ENCODE data around the gene SFXN5.

The SFXN5 gene

DNA sequence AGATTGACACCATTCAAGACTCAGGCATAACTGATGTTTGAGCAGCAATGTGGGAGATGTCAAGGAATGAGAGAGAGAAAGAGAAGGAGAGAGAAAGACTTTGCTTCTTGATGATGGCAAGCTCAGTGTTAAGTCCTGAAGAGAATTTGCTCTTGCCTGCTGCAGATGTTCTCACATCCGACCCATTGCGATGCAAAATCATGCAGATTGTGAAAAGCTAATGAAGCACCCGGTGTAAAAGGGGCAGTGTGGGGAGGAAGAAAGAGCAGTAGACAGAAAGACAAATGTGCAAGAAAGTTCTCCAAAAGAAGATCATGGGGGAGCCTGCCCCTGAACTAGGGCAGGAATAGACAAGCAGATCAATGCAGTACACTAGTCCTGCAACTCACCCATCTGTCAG lies 96.5 kb downstream of the SFXN5 start:
- DNase-seq (ENCODE audit: low read depth) = no peak

DNA sequence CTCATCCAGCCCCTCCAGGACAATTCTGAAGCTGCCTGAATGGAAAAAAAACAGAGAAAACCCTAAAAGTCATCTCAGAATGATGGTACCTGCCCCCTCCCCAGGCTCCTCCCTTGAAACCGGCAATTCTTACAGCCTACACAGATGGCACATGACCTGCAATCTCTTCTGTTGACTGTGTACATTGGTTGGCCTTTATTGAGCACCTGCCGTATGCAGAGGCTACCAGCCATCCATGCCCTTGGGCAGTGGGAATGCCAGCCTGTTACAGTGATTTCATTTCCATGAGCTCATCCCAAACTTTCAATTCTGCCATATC lies 97.1 kb downstream of the SFXN5 start:
- DNase-seq (ENCODE audit: low read depth) = no peak

DNA sequence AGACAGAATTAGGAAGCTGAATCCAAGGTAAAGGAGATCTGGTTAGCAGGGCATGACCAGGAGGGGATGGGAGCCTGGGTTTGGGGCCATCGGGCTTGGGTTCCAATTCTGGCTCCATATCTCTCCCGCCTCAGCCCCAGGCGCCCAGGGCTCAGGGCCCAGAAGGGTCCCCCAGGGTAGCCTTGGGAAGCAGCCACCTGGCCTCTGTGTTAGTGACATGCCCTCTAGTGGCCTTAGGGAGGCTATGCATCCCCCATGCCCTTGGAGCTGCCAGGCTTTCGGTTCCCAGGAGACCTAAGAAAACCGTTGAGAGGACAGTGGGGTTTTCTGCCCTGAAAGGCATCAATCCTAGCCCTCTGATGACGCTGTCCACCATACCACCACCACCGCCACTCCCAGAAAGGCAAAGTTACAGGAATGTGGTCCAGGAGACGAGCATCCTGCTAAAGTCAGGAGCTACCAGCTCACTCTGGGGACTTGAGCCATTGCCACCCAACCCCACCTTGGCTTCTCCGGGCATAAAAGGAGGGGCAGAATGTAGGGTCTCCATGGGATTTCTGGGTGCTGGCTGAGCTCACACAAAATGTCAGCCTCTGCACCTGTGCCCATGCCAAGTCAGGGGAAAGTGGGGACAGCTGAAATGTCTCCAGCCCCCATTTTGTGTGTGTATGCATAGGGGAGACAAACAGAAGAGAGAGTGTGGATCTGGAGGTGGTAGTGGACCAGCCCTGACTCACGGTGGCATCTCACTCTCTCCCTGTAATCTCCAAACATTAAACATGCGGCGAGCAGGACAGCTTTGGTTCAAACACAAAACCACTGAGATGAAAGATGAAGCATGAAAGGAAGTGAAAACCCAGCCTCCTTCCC lies 97.7 kb downstream of the SFXN5 start:
- peak; percentile 59 for DNase-seq (ENCODE audit: low read depth)

DNA sequence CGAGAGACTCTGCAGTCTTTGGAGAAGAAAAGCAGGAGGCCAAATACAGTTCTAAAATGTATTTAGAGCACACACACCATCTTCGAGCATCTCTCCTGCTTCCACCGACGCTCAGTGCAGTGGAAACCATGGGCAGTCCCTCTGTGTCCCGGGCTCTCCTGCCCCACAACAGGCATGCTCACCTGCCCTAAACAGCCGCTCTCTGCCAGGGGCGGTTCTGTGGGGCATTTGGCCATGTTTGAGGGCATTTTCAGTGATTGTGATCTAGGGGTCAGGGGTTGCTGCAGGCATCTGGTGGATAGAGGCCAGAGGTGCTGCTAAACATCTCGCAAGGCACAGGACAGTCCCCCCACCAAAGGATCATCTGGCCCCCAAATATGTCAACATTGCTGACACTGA lies 98.4 kb downstream of the SFXN5 start:
- no peak for DNase-seq (ENCODE audit: low read depth)

DNA sequence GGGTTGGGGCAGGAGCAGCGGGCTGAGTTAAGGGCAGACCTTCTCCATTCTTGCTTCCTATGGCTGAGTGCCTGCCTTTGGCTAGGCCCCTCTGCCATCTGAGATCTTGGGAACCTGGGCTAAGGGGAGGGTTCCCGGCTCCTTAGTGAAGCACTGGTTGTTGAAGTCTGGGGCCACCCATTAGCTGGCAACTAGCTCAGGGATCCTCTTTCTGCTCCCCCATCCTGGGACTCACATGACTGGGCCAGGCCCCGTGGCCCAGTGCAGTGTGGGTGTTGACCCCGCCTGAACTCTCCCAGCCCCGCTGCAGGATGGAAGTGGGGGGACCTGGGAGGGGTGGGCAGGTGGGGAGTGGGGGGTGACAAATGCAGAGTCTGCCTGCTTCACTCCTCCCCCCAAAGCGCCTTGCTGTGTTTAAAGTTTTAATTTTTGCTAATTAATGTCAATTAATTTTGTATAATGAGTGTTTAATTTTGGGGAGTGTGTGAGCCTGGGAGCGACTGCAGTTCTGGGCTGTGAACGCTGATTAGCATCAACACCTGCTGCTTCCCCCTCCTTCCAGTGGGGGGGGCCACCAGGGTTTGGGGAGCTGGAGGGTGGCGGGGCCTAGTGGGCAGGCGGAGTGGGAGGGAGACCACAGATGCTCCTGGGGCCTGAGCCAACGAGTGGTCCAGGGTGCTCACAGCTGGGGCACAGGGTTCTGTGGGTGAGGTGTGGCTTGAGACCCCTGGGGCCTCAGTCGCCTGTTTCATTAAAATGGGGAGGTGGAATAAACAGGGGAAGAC lies 99.0 kb downstream of the SFXN5 start:
- DNase-seq (ENCODE audit: low read depth) = no peak

DNA sequence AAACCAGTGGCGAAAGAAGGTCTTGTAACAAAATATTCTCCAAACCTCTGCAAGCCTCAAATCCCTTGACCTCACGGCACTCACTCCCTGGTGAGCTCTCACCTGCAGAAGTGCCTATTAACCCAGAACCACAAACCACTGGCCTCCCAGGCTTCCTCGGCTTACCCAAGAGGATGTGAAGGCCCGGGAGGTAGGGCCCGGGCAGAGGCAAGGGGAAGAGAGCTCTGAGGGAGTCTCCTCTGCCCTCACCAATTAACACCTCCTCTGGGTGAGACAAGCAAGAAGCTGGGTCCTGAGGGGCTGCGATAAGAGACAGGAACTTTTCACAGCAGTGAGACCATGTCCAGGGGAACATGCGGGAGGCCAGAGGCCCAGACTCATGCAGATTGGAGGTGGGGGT lies 100.5 kb downstream of the SFXN5 start:
- no peak for DNase-seq (ENCODE audit: low read depth)

DNA sequence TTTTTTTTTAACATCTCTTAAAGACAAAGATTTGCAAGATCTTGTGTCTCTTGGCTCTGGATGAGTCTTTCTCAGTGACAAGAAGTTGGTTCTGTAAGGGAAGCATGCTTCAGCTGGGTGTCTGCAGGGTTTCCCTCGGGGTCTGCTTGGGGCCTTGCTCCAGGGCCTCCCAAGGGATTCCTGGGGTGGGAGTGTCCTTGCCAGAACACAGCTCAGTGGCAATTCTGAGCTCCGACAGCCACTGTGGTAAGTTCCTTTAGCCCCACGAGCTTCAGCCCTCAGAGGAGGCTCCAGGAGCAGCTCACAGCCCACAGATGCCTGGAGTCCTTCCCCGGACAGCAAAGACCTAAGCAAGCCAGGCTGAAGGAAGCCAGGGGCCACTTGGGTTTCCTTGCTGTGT lies 101.8 kb downstream of the SFXN5 start:
- no peak for DNase-seq (ENCODE audit: low read depth)

DNA sequence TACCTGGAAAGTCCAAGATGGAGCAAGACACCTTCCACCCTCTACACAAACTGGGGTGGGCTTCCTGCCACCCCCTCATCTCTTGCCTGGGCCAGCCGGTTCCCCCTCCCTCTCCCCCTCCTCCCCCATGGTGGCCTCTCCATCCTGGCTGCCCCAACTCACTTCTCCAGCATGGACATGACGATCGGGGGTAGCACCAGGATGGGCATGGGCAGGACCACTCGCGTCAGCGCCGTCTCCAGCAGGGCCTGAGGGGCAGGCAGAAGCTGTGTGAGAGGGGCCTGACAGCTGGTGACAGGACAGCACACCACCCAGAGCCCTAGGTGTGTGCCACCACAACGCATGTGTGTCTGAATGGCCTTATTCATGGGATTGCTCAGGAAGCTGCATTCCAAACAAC lies 103.2 kb downstream of the SFXN5 start:
- no peak for DNase-seq (ENCODE audit: low read depth)

DNA sequence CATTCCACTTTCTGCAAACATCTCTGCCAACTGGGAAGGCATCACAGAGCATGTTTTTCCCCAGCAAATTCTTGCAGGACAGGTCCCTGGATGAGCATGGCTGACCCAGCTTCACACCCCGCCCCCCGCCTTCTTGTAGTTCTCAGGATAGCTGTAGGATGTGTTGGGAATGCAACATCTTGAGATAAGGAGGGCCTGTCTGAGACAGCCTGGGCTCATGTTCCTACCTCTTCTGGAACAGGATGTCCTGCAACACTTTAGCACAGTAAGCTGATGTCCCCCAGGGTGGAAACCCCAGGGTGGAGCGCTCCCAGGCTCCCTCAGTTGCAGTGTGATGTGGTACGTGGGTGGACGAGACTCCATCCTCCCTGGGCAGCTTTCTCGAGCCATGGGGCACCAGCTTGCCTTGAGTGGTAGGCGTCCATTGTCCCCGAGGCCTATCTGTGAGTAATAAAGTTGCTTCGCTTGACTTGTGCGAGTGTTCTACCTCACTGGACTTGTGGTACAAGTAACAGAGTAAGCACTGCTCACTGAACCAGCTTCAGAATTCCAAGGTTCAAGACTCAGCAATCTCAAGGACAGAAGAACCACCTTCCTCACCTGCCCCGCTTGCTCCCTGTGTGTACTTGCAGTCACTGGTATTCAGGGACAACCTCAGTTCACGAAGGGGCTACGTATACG lies 105.6 kb downstream of the SFXN5 start:
- DNase-seq (ENCODE audit: low read depth) = no peak

DNA sequence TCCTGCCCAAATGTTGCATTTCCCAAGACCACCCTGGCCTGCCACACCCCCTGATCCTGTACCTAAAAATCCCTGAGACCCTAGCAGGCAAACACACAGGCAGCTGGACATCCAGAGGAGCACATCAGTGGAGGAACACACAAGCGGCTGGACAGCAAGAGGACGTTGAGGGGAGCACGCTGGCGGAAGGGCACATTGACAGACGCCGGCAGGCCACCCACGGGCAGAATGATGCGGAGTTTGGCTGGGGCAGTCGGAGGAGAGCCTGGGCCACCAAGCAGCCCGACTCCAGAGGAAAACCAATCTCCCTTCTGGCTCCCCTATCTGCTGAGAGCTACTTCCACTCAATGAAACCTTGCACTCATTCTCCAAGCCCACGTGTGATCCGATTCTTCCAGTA lies 106.5 kb downstream of the SFXN5 start:
- DNase-seq (ENCODE audit: low read depth) = no peak

DNA sequence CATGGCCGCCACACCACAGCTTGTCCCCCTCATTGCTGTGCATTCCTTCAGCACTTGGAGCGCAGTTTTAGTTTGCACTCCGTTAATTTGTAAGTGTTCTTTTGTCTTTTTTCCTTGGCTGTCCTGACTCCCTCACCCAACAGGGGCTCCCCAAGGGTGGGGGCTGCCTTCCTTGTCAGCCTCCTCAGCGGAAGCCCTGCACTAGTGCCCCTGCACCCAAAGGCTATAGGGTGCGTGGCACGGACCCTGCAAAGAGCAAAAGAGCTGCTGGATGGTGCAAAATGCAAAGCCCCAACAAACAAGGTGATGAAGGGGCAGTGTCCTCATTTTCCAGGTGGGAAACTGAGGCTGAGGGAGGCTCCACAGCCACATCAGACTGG lies 107.4 kb downstream of the SFXN5 start:
- DNase-seq (ENCODE audit: low read depth) = no peak

DNA sequence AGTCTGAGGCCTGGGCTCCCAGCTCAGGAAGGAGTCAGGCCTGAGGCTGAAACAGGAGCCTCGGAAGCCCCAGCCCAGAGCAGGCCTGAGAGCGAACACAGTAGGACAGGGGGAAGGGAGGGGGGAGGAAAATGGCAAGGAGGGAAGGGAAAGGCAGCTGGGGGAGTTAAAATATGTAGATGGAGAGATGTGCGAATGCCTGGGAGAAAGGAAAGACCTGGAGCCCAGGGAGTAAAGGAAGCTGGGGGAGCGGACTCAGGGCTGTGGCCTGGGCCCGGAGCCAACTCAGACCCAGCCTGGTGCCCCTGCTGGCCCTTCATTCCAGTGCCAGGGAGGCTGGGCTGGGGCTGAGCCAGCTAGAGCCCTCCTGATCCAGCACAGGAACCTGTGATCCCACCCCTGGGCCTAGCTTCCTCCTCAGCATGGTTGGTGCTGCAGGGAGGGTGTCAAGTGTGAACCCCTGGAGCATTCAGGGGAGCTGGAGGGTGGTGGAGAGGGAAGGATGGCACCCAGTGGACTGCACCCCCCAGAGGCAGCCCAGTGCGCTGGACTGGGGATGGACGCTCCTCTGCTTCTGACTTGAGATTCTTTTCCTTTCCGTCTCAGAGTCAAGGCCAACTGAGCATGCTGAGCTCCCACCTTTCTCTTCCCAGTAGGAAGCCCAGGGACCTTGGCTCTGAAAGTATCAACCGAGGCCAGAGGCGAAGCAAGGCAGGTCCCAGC lies 107.9 kb downstream of the SFXN5 start:
- DNase-seq (ENCODE audit: low read depth) = no peak

DNA sequence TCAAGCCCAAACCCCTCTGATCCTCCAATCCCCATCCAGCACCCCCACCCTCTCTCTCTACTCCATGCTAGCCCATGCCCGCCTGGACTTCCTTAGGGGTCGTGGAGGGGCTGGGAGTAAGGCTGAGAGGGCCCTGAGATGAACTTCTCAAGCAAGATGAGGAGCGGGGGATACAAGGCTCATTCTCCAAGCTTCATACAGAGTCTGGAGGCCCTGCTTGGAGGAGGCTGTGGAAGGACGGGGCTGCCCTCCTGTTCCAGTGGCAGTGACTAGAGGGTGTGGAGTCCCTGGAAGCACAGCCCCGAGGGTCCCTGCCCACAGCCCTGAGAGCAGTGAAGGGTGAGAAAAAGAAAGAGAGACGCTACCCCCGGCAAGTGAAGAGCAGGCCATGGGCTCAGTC lies 108.6 kb downstream of the SFXN5 start:
- DNase-seq (ENCODE audit: low read depth) = no peak

DNA sequence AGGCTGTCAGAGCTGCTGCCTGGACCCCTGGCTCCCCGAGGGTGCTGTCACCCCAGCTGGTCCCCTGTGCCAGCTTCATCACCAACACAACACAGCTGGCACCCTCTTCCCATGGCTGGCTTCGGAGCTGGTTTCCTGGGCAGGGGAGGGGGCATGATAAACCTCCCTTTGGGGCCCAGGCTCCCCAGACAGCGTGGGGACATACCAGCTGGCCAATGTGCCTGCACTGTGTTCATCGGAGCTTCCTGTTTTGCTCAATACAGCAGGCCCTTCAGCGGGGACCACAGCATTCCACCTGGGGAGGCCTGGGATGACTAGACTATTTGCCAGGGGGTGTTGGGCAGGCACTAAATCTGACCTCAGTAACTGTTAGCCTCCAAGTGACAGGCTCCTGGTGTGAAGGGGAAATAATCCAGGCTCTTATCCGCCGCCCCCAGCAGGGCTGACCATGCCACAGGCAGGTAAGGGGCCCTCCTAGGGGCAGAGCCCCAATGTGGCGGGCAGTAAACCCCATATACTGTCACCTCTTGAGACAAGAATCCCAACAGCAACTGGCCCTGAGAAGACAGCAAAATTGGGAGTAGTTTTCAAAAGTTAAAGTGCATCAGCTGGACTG lies 109.6 kb downstream of the SFXN5 start:
- no peak for DNase-seq (ENCODE audit: low read depth)

DNA sequence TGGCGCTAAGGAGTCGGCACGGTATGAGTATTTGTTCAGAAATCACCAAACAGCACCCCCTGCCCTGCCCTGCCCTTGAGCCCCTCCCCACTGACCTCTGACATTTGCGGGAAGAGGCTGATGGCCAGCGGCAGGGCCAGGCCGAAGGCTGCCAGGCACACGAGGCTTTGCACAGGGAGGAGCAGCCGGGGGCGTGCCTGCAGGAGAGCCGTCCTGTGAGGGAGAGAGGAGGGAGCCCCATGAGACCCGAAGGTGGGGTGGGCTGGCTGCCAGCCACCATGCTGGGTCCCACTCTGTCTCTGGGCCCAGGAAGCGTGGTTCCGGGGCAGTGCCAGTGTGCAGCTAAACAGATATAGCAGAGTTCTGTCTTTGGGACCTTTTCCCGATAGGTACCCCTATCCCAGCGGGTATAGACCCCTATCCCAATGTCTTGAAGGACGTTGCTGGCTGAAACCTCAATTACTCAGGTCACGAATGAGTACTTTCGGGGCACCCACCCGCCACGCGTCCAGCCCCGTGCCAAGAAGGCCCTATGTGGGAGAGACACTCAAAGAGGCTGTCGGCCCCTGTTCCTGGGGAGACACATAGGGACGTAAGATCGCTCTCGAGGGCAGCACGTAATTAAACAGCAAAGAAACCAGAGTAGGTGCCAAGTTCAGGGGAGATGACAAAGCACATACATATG lies 110.3 kb downstream of the SFXN5 start:
- no peak for DNase-seq (ENCODE audit: low read depth)

DNA sequence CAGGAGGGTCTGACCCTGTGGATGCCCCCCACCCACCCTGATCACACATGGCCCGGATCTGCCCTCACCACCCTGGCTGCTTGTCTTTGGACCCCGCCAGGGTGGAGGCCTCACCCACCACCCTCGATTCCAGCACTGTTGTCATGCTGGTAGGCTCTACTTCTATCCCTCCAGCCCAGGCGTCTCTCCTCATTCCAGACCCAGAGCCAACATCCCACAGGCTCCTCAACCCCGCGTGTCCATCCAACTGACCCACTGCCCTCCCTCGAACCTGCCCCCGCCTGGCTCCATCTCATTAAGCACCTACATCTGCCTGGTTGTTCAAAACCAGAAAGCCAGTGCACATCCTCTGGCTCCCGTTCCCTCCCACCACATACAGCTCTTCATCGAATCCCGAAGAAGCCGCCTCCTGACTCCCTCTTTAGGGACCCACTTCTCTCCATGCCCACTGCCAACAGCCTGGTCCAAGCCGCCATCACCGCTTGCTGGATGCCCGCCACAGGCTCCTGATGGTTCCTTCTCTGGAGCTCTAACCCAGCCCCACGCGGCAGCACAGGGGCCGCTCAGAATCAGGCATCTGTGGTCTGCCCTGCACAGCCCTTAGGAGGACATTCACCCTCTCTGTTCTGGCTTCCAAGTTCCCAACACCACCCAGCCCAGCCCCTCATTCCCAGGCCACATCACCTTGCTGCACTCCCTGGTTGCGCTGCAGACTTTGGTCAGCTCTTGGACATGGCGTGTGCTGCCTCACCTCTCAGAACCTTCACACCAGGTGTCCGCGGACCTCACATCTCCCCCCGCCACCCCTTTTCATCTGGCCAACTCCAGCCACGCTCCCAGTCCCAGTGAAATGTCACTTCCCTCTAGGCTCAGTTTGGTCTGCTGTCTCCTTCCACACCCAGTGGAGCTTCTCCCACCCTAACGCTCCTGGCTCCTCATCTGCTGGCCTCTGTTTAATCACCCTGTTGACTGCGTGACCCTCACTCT lies 111.2 kb downstream of the SFXN5 start:
- no peak for DNase-seq (ENCODE audit: low read depth)

DNA sequence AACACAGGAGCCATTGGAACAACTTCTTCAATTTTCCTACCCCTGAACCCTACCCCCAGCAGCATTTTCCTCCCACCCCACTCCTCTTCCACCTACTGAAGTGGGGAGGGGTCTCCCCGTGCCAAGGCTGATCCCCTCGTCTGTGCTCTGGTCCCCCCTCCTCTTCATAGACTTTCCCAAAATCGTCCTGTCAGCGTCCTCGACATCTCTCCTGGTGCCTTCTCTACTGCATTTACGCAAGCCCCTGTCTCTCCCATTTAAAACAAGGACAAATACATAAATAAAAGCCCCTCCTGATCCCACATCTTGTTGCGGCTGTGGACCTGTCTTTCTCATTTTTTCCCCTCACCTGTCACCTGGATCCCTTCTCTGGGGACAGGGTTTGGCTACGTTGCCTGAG lies 112.0 kb downstream of the SFXN5 start:
- DNase-seq (ENCODE audit: low read depth) = no peak

DNA sequence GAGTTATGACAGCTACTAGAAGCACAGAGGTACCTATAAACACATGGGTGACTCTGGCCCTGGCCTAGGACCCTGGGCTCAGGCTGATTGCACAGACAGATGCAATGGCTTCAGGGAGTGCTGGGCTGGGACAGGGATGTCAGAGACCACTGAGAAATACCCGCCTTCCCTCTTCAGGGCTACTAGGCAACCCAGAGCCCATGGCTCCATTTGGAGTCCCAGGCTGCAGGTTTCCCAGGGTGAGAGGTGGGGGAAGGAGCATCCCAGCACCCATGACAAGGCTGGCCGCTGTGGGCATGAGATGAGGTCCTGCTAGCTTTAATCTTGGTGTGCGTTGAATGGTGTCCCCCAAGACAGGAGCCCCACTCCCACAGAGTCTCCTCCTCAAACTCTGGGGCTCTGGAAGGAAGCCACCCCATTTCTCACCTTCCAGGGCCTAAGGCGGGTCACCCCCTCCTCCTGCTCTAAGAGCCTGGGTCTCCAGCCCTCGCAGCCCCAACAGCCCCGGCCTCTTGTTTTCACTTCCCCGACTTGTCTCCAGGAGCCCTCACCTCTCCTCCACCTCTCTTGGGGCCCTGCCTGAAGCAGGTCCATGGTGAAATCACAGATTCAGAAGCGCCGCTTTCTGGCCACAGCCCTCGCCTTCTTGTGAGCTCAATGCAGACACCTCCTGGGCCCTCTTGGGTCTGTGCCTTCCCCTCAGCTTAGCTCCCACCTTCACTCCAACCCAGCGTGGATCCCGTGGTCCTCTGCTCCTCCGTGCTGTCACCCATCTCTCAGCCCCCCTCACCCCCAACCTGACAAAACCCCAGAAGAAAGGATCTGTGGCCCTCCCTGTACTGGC lies 112.7 kb downstream of the SFXN5 start:
- DNase-seq (ENCODE audit: low read depth) = no peak

DNA sequence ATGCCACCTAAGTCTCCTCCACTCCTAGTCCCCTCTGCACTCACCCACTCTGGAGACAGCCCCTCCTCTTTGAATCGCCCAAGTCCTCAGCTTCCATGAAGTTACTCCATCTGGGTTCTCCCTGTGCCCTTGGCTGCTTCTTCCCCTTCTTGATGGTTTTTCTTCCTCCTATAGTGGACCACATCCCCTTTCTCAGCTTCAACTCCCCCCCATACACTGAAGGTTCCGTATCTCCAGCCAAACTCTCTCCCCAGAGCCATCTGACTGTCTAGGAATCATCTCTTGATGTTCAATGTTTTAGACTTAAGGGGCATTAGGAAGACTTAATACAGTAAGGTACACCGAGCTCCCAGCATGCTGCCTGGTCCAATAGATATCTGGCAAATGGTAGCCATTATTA lies 114.6 kb downstream of the SFXN5 start:
- no peak for DNase-seq (ENCODE audit: low read depth)
